Activated CD4-positive, CD25-positive, alpha-beta regulatory T cell treated with anti-CD3 and anti-CD28 coated beads, Interleukin-2, amount 50 U/mL, for 24 hours (primary cell): ENCODE data around the gene MRPL37.

Experiments
- ATAC-seq, 2 donors: fragments of 150-1000 bp; cut with Tn5 transposase; one replicate each; pipeline ENCODE4 v1.10.0; 2021; ENCODE audit warnings: mild to moderate bottlenecking in 1 of 2, moderate library complexity in 1 of 2

MRPL37 gene

DNA sequence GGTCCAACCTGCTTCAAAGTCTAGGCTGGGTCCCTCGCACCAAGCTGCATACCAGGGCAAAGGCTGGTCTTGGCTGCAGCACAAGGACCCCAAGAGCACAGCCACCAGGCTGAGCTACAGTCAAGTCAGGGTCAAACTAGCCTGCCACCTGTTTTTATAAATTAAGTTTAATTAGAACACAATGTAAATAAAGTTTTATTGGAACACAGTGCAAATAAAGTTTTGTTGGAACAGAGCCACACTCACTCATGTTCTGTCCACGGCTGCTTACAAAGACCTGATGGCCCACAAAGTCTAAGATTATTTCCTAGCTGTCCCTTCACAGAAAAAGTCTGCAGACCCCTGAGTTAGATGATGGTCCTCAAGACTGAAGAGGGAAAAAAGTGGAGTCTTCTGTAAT lies 66.2 kb downstream of the MRPL37 start:
- ATAC-seq, result no peak

DNA sequence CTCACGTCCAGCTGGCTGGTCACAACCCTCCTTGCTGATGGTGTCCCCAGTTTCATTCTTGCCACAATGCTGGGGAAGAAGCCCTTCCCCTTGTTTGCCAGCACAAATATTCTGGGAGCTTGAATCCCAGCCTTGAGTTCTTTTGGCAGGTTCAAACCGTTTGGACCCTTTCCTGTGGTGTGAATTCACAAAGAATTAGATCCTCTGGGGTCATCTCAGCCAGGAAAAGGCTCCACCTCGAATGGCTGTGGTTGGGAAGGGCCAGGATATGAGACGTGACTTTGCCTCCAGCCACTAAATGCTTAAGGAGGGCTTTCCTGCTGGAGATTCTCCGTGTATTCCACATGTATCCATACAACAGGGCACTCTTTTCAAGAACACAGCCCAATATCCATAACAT lies 66.9 kb downstream of the MRPL37 start:
- ATAC-seq, result no peak
